ENCODE data around the gene PHACTR3. TPM values are rescaled to one million over a fixed set of nuclear protein-coding genes. Genes with fewer than 3 reads are reported as not detected.

PHACTR3 gene
- total RNA-seq, 1 donor from 2014 or later: 1.0 TPM

- Histone ChIP-seq H3K9ac (ENCODE audit: low read depth in 1 of 3, low read length in 3 of 3) (no peak overlapping the region), H3K4me1 (ENCODE audit: control insufficient read depth in 3 of 3, insufficient read depth in 3 of 3, low read length in 3 of 3) (no peaks in the 10 kb centered on the region), H3K36me3 (ENCODE audit: control insufficient read depth in 3 of 3, insufficient read depth in 3 of 3, low read length in 3 of 3) (no peaks in the 10 kb centered on the region), H3K27ac (ENCODE audit: low read depth, low read length) (no peak overlapping the region), H3K9me3 (ENCODE audit: control insufficient read depth in 3 of 3, low read length in 3 of 3) (peaks cover 2 to 4% (median 3%) of the 10 kb centered on the region in 3 donors), H3K27me3 (ENCODE audit: control insufficient read depth in 3 of 3, insufficient read depth in 3 of 3, low read length in 3 of 3) (peaks cover 0 to 6% (median 0%) of the 10 kb centered on the region in 3 donors), H3K4me3 (ENCODE audit: low read length in 3 of 3) (no peak overlapping the region)
Observed at GRCh38 chr20:59788811-59789397, 184.6 kb downstream of the PHACTR3 start.

- Histone ChIP-seq H3K4me3 (ENCODE audit: low read length in 3 of 3) (no peak overlapping the region), H3K9ac (ENCODE audit: low read depth in 1 of 3, low read length in 3 of 3) (no peak overlapping the region)
Observed at GRCh38 chr20:59789686-59790085, 185.3 kb downstream of the PHACTR3 start.

GRCh38 chr20:59790346-59790745 is 186.0 kb downstream of the PHACTR3 start:
- Histone ChIP-seq H3K9ac (ENCODE audit: low read depth in 1 of 3, low read length in 3 of 3) (no peak overlapping the region), H3K36me3 (ENCODE audit: control insufficient read depth in 3 of 3, insufficient read depth in 3 of 3, low read length in 3 of 3) (no peaks in the 10 kb centered on the region), H3K4me1 (ENCODE audit: control insufficient read depth in 3 of 3, insufficient read depth in 3 of 3, low read length in 3 of 3) (no peaks in the 10 kb centered on the region), H3K9me3 (ENCODE audit: control insufficient read depth in 3 of 3, low read length in 3 of 3) (peaks cover 2 to 4% (median 3%) of the 10 kb centered on the region in 3 donors), H3K27ac (ENCODE audit: low read depth, low read length) (no peak overlapping the region), H3K4me3 (ENCODE audit: low read length in 3 of 3) (no peak overlapping the region), H3K27me3 (ENCODE audit: control insufficient read depth in 3 of 3, insufficient read depth in 3 of 3, low read length in 3 of 3) (peaks cover 0 to 6% (median 0%) of the 10 kb centered on the region in 3 donors)

More at GRCh38 chr20:59789686-59790085, 185.3 kb downstream of the PHACTR3 start:
- Histone ChIP-seq H3K27me3 (ENCODE audit: control insufficient read depth in 3 of 3, insufficient read depth in 3 of 3, low read length in 3 of 3) (peaks cover 0 to 6% (median 0%) of the 10 kb centered on the region in 3 donors), H3K9me3 (ENCODE audit: control insufficient read depth in 3 of 3, low read length in 3 of 3) (peaks cover 2 to 4% (median 3%) of the 10 kb centered on the region in 3 donors), H3K27ac (ENCODE audit: low read depth, low read length) (no peak overlapping the region), H3K36me3 (ENCODE audit: control insufficient read depth in 3 of 3, insufficient read depth in 3 of 3, low read length in 3 of 3) (no peaks in the 10 kb centered on the region), H3K4me1 (ENCODE audit: control insufficient read depth in 3 of 3, insufficient read depth in 3 of 3, low read length in 3 of 3) (no peaks in the 10 kb centered on the region)

GRCh38 chr20:59792300-59792699 is 188.0 kb downstream of the PHACTR3 start:
- Histone ChIP-seq H3K27me3 (ENCODE audit: control insufficient read depth in 3 of 3, insufficient read depth in 3 of 3, low read length in 3 of 3) (no peaks in the 10 kb centered on the region), H3K4me3 (ENCODE audit: low read length in 3 of 3) (no peak overlapping the region), H3K9ac (ENCODE audit: low read depth in 1 of 3, low read length in 3 of 3) (no peak overlapping the region), H3K4me1 (ENCODE audit: control insufficient read depth in 3 of 3, insufficient read depth in 3 of 3, low read length in 3 of 3) (no peaks in the 10 kb centered on the region), H3K27ac (ENCODE audit: low read depth, low read length) (no peak overlapping the region), H3K9me3 (ENCODE audit: control insufficient read depth in 3 of 3, low read length in 3 of 3) (peaks cover 2 to 13% (median 4%) of the 10 kb centered on the region in 3 donors), H3K36me3 (ENCODE audit: control insufficient read depth in 3 of 3, insufficient read depth in 3 of 3, low read length in 3 of 3) (no peaks in the 10 kb centered on the region)

GRCh38 chr20:59794555-59794954 is 190.2 kb downstream of the PHACTR3 start:
- H3K9ac ChIP-seq (ENCODE audit: low read depth in 1 of 3, low read length in 3 of 3): no peak overlapping the region
- no peaks in the 10 kb centered on the region for H3K4me1 ChIP-seq (ENCODE audit: control insufficient read depth in 3 of 3, insufficient read depth in 3 of 3, low read length in 3 of 3)
- H3K36me3 ChIP-seq (ENCODE audit: control insufficient read depth in 3 of 3, insufficient read depth in 3 of 3, low read length in 3 of 3): no peaks in the 10 kb centered on the region
- no peak overlapping the region for H3K27ac ChIP-seq (ENCODE audit: low read depth, low read length)
- H3K4me3 ChIP-seq (ENCODE audit: low read length in 3 of 3): no peak overlapping the region
- H3K27me3 ChIP-seq (ENCODE audit: control insufficient read depth in 3 of 3, insufficient read depth in 3 of 3, low read length in 3 of 3): no peaks in the 10 kb centered on the region
- H3K9me3 ChIP-seq (ENCODE audit: control insufficient read depth in 3 of 3, low read length in 3 of 3): peaks cover 2 to 13% (median 4%) of the 10 kb centered on the region in 3 donors

- no peak overlapping the region for H3K9ac ChIP-seq (ENCODE audit: low read depth in 1 of 3, low read length in 3 of 3)
- no peaks in the 10 kb centered on the region for H3K36me3 ChIP-seq (ENCODE audit: control insufficient read depth in 3 of 3, insufficient read depth in 3 of 3, low read length in 3 of 3)
- peaks cover 0 to 17% (median 1%) of the 10 kb centered on the region in 3 donors for H3K9me3 ChIP-seq (ENCODE audit: control insufficient read depth in 3 of 3, low read length in 3 of 3)
- no peak overlapping the region for H3K4me3 ChIP-seq (ENCODE audit: low read length in 3 of 3)
- no peaks in the 10 kb centered on the region for H3K4me1 ChIP-seq (ENCODE audit: control insufficient read depth in 3 of 3, insufficient read depth in 3 of 3, low read length in 3 of 3)
- no peak overlapping the region for H3K27ac ChIP-seq (ENCODE audit: low read depth, low read length)
- H3K27me3 ChIP-seq (ENCODE audit: control insufficient read depth in 3 of 3, insufficient read depth in 3 of 3, low read length in 3 of 3): peaks cover 0 to 7% (median 6%) of the 10 kb centered on the region in 3 donors
Observed at GRCh38 chr20:59800309-59800708, 196.0 kb downstream of the PHACTR3 start.

- H3K9ac ChIP-seq (ENCODE audit: low read depth in 1 of 3, low read length in 3 of 3): no peak overlapping the region
- H3K9me3 ChIP-seq (ENCODE audit: control insufficient read depth in 3 of 3, low read length in 3 of 3): peaks cover 0 to 7% (median 1%) of the 10 kb centered on the region in 3 donors
- H3K27me3 ChIP-seq (ENCODE audit: control insufficient read depth in 3 of 3, insufficient read depth in 3 of 3, low read length in 3 of 3): peaks cover 0 to 10% (median 6%) of the 10 kb centered on the region in 3 donors
- no peak overlapping the region for H3K27ac ChIP-seq (ENCODE audit: low read depth, low read length)
- H3K4me1 ChIP-seq (ENCODE audit: control insufficient read depth in 3 of 3, insufficient read depth in 3 of 3, low read length in 3 of 3): no peaks in the 10 kb centered on the region
- H3K36me3 ChIP-seq (ENCODE audit: control insufficient read depth in 3 of 3, insufficient read depth in 3 of 3, low read length in 3 of 3): no peaks in the 10 kb centered on the region
- H3K4me3 ChIP-seq (ENCODE audit: low read length in 3 of 3): no peak overlapping the region
Observed at GRCh38 chr20:59802018-59802417, 197.7 kb downstream of the PHACTR3 start.

GRCh38 chr20:59802471-59803221 is 198.3 kb downstream of the PHACTR3 start:
- Histone ChIP-seq H3K27me3 (ENCODE audit: control insufficient read depth in 3 of 3, insufficient read depth in 3 of 3, low read length in 3 of 3) (peaks cover 0 to 10% (median 6%) of the 10 kb centered on the region in 3 donors), H3K4me1 (ENCODE audit: control insufficient read depth in 3 of 3, insufficient read depth in 3 of 3, low read length in 3 of 3) (no peaks in the 10 kb centered on the region), H3K9ac (ENCODE audit: low read depth in 1 of 3, low read length in 3 of 3) (no peak overlapping the region), H3K4me3 (ENCODE audit: low read length in 3 of 3) (no peak overlapping the region), H3K9me3 (ENCODE audit: control insufficient read depth in 3 of 3, low read length in 3 of 3) (peaks cover 0 to 7% (median 1%) of the 10 kb centered on the region in 3 donors), H3K36me3 (ENCODE audit: control insufficient read depth in 3 of 3, insufficient read depth in 3 of 3, low read length in 3 of 3) (no peaks in the 10 kb centered on the region), H3K27ac (ENCODE audit: low read depth, low read length) (no peak overlapping the region)

GRCh38 chr20:59804347-59804746 is 200.0 kb downstream of the PHACTR3 start:
- H3K4me3 ChIP-seq (ENCODE audit: low read length in 3 of 3): no peak overlapping the region

More at GRCh38 chr20:59804347-59804746, 200.0 kb downstream of the PHACTR3 start:
- Histone ChIP-seq H3K9ac (ENCODE audit: low read depth in 1 of 3, low read length in 3 of 3) (no peak overlapping the region), H3K4me1 (ENCODE audit: control insufficient read depth in 3 of 3, insufficient read depth in 3 of 3, low read length in 3 of 3) (no peaks in the 10 kb centered on the region), H3K9me3 (ENCODE audit: control insufficient read depth in 3 of 3, low read length in 3 of 3) (peaks cover 0 to 7% (median 1%) of the 10 kb centered on the region in 3 donors), H3K27me3 (ENCODE audit: control insufficient read depth in 3 of 3, insufficient read depth in 3 of 3, low read length in 3 of 3) (peaks cover 0 to 13% (median 8%) of the 10 kb centered on the region in 3 donors), H3K27ac (ENCODE audit: low read depth, low read length) (no peak overlapping the region), H3K36me3 (ENCODE audit: control insufficient read depth in 3 of 3, insufficient read depth in 3 of 3, low read length in 3 of 3) (no peaks in the 10 kb centered on the region)
